Right lobe of liver (tissue), 4 donors: Measurements from ENCODE around the gene CUEDC2.

ENCODE experiments used
- CTCF ChIP-seq, 4 donors: fragments of 200-600 bp in 3 of 4; fragments of 450-650 bp in 1 of 4; IDR thresholded peaks; one replicate each; pipeline versions ENCODE4 v1.5.1 to v1.8.0; 2016 to 2022; ENCODE audit warnings: antibody characterized with exemption in 4 of 4, mild to moderate bottlenecking in 2 of 4
- POLR2A ChIP-seq: fragments of 450-650 bp; IDR thresholded peaks from one replicate; pipeline ENCODE4 v1.6.1; 2017; ENCODE audit warnings: antibody characterized with exemption, mild to moderate bottlenecking
- donor health status: DM: no; HTN: no; CAD: no.
- donor health status: DM: no; HTN: no; CAD: no.
- donor health status: DM: no; HTN: yes; CAD: no.

GRCh38 chr10:102452672-102453340 is 20.4 kb upstream of the CUEDC2 start:
- TF ChIP-seq POLR2A (no peak), CTCF (IDR thresholded peaks at IDR 0.05) (no peak)
